PFSK-1 (cell line): Measurements from ENCODE around the gene LRRC7.

Source experiments
- POLR2AphosphoS5 ChIP-seq: IDR thresholded peaks from 2 replicates; pipeline ENCODE4 v1.6.1; 2012; ENCODE audit warnings: low read depth, mild to moderate bottlenecking, control low read depth, low read length, moderate library complexity
- TAF1 ChIP-seq: IDR thresholded peaks from 2 replicates; pipeline ENCODE4 v1.6.1; 2012; ENCODE audit warnings: low read length, control low read depth, borderline replicate concordance; ENCODE audit not compliant: insufficient read depth

- TF ChIP-seq TAF1 (no peak), POLR2AphosphoS5 (no peak)
Measured at GRCh38 chr1:70033266-70033873, 465.6 kb downstream of the LRRC7 start.
